DOHH2 (cell line): ENCODE data around the gene SOWAHB.

Experiments
- CTCF ChIP-seq: fragments of 200-600 bp; sonication (generic); IDR thresholded peaks from one replicate; pipeline ENCODE4 v1.5.1; 2014; ENCODE audit warnings: antibody characterized with exemption, mild to moderate bottlenecking, low read depth, low read length; ENCODE audit not compliant: poor library complexity, severe bottlenecking
- EZH2phosphoT487 ChIP-seq: fragments of 200-600 bp; sonication (generic); IDR thresholded peaks from 2 replicates; pipeline ENCODE4 v1.6.1; 2017; ENCODE audit warnings: borderline replicate concordance, mild to moderate bottlenecking, antibody characterized with exemption, low read length, moderate library complexity, mixed read lengths

- no peak for TF ChIP-seq CTCF
- TF ChIP-seq EZH2phosphoT487 = no peak
Observed at GRCh38 chr4:76892601-76893000, 5.3 kb downstream of the SOWAHB start.
